WTC11 (cell line): ENCODE measurements around the gene ZNF99. TPM values are rescaled to one million over a fixed set of nuclear protein-coding genes. Genes with fewer than 3 reads are reported as not detected.
"Not testable (repeated sequence)": the region's sequence is repeated elsewhere in the genome, so short reads cannot be mapped to it uniquely, and the experiment has no call there.

Source experiments
- ATAC-seq: fragments of 200-7000 bp; cut with Tn5 transposase; 2 replicates; pipeline ENCODE4 v1.10.0; 2021; ENCODE audit warnings: mild to moderate bottlenecking, moderate library complexity
- CTCF ChIA-PET: fragments of 300-600 bp; sonication (Branson Sonifier 250); formaldehyde crosslinking; loops from one replicate; lab custom pipeline; 2021; ENCODE audit warnings: antibody characterized with exemption; lab: Charles Lee
- POLR2A ChIA-PET: fragments of 350-600 bp; sonication (Branson Sonifier 250); formaldehyde crosslinking; loops from one replicate; lab custom pipeline; 2021; ENCODE audit warnings: antibody characterized with exemption; lab: Charles Lee
- DNase-seq: peaks from one replicate; pipeline ENCODE4 v3.0.0; 2021; ENCODE audit warnings: low spot score
- H3K27ac Mint-ChIP-seq: 2 replicates; pipeline ENCODE4 v1.8.0; 2021; ENCODE audit warnings: mixed read lengths
- H3K27me3 Mint-ChIP-seq: 2 replicates; pipeline ENCODE4 v1.8.0; 2021; ENCODE audit warnings: low read depth, mild to moderate bottlenecking, moderate library complexity, mixed read lengths
- H3K36me3 Mint-ChIP-seq: 2 replicates; pipeline ENCODE4 v1.8.0; 2021; ENCODE audit warnings: mixed read lengths
- H3K4me1 Mint-ChIP-seq: 2 replicates; pipeline ENCODE4 v1.8.0; 2022; ENCODE audit warnings: mixed read lengths
- H3K4me3 Mint-ChIP-seq: 2 replicates; pipeline ENCODE4 v1.8.0; 2021; ENCODE audit warnings: mild to moderate bottlenecking, moderate library complexity, mixed read lengths
- H3K9me3 Mint-ChIP-seq: 2 replicates; pipeline ENCODE4 v1.8.0; 2021; ENCODE audit warnings: mixed read lengths
- ARID4B ChIP-seq: sonication (generic); formaldehyde crosslinking; IDR thresholded peaks from 2 replicates; pipeline ENCODE4 v1.8.0; 2023; ENCODE audit warnings: missing genetic modification reagents, mild to moderate bottlenecking, borderline replicate concordance
- FOXP4 ChIP-seq: sonication (generic); formaldehyde crosslinking; IDR thresholded peaks from 2 replicates; pipeline ENCODE4 v1.8.0; 2022; ENCODE audit warnings: mild to moderate bottlenecking, missing genetic modification reagents
- KAT7 ChIP-seq: sonication (generic); formaldehyde crosslinking; IDR thresholded peaks from 2 replicates; pipeline ENCODE4 v1.8.1; 2023; ENCODE audit warnings: missing genetic modification reagents, mild to moderate bottlenecking, borderline replicate concordance
- PRRX2 ChIP-seq: fragments of 250-450 bp; sonication (Bioruptor Pico); IDR thresholded peaks from 2 replicates; pipeline ENCODE4 v1.8.0; 2021; ENCODE audit warnings: mild to moderate bottlenecking
- ZNF425 ChIP-seq: fragments of 250-450 bp; sonication (Bioruptor Pico); conservative IDR thresholded peaks from 2 replicates; pipeline ENCODE4 v1.9.0; 2021; ENCODE audit warnings: mild to moderate bottlenecking
- total RNA-seq: library from RNA; stranded (reverse); gene quantifications from 3 replicates; pipeline ENCODE4 v1.2.3, GENCODE V29; 2021

The ZNF99 gene
- total RNA-seq, 1 experiment from 2014 or later, result not detected

- no peak overlapping the region for H3K27ac Mint-ChIP-seq
- H3K36me3 Mint-ChIP-seq, result peaks cover 30% of the 10 kb centered on the region
- CTCF ChIA-PET, result no interaction called here
- no peaks in the 10 kb centered on the region for H3K4me1 Mint-ChIP-seq
- ATAC-seq (no peak), DNase-seq (no peak)
- no peaks in the 10 kb centered on the region for H3K27me3 Mint-ChIP-seq
- POLR2A ChIA-PET, result no interaction called here
- TF ChIP-seq FOXP4 (CRISPR knock-in tag) (no peak), PRRX2 (CRISPR knock-in tag) (no peak), ARID4B (CRISPR knock-in tag) (no peak), ZNF425 (CRISPR knock-in tag) (no peak), KAT7 (CRISPR knock-in tag) (no peak)
- H3K4me3 Mint-ChIP-seq, result no peak overlapping the region
- H3K9me3 Mint-ChIP-seq, result peaks cover 38% of the 10 kb centered on the region
These were observed 75.0 kb downstream of the ZNF99 start for GRCh38 chr19:22708983-22709382.

GRCh38 chr19:22703096-22703495 is 80.9 kb downstream of the ZNF99 start:
- Mint-ChIP-seq H3K9me3 (peaks cover 51% of the 10 kb centered on the region), H3K36me3 (peaks cover 40% of the 10 kb centered on the region), H3K27me3 (peaks cover 10% of the 10 kb centered on the region; the same call in 1 of the 2 replicates)
- POLR2A ChIA-PET, DNase-seq, CTCF ChIA-PET, H3K4me1 Mint-ChIP-seq, H3K4me3 Mint-ChIP-seq, ATAC-seq, H3K27ac Mint-ChIP-seq: not testable (repeated sequence)

- peaks cover 51% of the 10 kb centered on the region for H3K9me3 Mint-ChIP-seq
- H3K4me3 Mint-ChIP-seq, CTCF ChIA-PET, DNase-seq, H3K4me1 Mint-ChIP-seq, ATAC-seq, POLR2A ChIA-PET, H3K27ac Mint-ChIP-seq: not testable (repeated sequence)
- peaks cover 10% of the 10 kb centered on the region; the same call in 1 of the 2 replicates for H3K27me3 Mint-ChIP-seq
- H3K36me3 Mint-ChIP-seq, result peaks cover 42% of the 10 kb centered on the region
These were observed 81.3 kb downstream of the ZNF99 start for GRCh38 chr19:22702661-22703060.

Other genes with a start within 250 kb of the ZNF99 start
- gene ZNF492, start 149.8 kb downstream of the ZNF99 start, total RNA-seq, result 0.09 to 0.17 TPM (median 0.11 TPM) in 3 replicates
- gene ZNF723, start 48.1 kb upstream of the ZNF99 start, total RNA-seq, result 0.14 TPM in 1 of 3 replicates, not detected in the others
- gene ZNF728, start 219.0 kb upstream of the ZNF99 start, total RNA-seq, result not detected in 3 replicates